Uterus (tissue), 2 donors: ENCODE measurements around the gene BEST1.

Experiments
- CTCF ChIP-seq, 4 experiments: fragments of 200-600 bp in 2 of 4; fragments of 450-650 bp in 2 of 4; sonication (generic) in 2 of 4; IDR thresholded peaks; one replicate each; pipeline ENCODE4 v1.5.1; 2016 to 2019; ENCODE audit warnings: antibody characterized with exemption in 4 of 4, mild to moderate bottlenecking in 2 of 4, moderate library complexity in 1 of 4
- POLR2A ChIP-seq, 2 donors: fragments of 450-650 bp; IDR thresholded peaks; one replicate each; pipeline ENCODE4 v1.6.1; 2016; ENCODE audit warnings: antibody characterized with exemption in 2 of 2, mild to moderate bottlenecking in 1 of 2, moderate library complexity in 1 of 2

GRCh38 chr11:61972112-61972671 lies 22.0 kb downstream of the BEST1 start:
- TF ChIP-seq CTCF (IDR thresholded peaks at IDR 0.05) (peak in 1 of 4 experiments; percentile 3), POLR2A (IDR thresholded peaks at IDR 0.05) (no peak)
